Adrenal gland (tissue), 5 donors: ENCODE data around the gene SPDYE17.
"Not testable (repeated sequence)": the region's sequence is repeated elsewhere in the genome, so short reads cannot be mapped to it uniquely, and the experiment has no call there.

Experiments
- CTCF ChIP-seq, 6 experiments: fragments of 450-650 bp in 4 of 6; fragments of 200-600 bp in 2 of 6; sonication (generic) in 1 of 6; IDR thresholded peaks; 1 replicate in 5 of 6; 2 replicates in 1 of 6; pipeline versions ENCODE4 v1.5.1 to v1.8.0; 2016 to 2021; ENCODE audit warnings: antibody characterized with exemption in 6 of 6, mild to moderate bottlenecking in 2 of 6, moderate library complexity in 1 of 6
- POLR2A ChIP-seq, 2 donors: fragments of 450-650 bp; IDR thresholded peaks; one replicate each; pipeline ENCODE4 v1.6.1; 2017; ENCODE audit warnings: antibody characterized with exemption in 2 of 2, mild to moderate bottlenecking in 2 of 2, moderate library complexity in 1 of 2
- donor health status: DM: no; HTN: no; CAD: no.

- TF ChIP-seq POLR2A, CTCF (IDR thresholded peaks at IDR 0.05): not testable (repeated sequence)
These were observed 47.0 kb upstream of the SPDYE17 start for GRCh38 chr7:77079112-77079511.
